CD14-positive monocyte (primary cell): ENCODE data around the gene GNAT1. TPM values are rescaled to one million over a fixed set of nuclear protein-coding genes. Genes with fewer than 3 reads are reported as not detected.

Source experiments
- DNase-seq, 3 donors: peaks; one replicate each; pipeline ENCODE4 v3.0.0-alpha.2; 2011 to 2022
- H2AFZ ChIP-seq: 2 replicates; pipeline ENCODE4 v1.6.0; 2012; ENCODE audit warnings: mild to moderate bottlenecking, low read depth, low read length, inconsistent platforms; ENCODE audit not compliant: insufficient read depth, poor library complexity, severe bottlenecking
- H3K27ac ChIP-seq, 2 donors: 1 replicate in 1 of 2; 2 replicates in 1 of 2; pipeline ENCODE4 v1.5.1; 2012 to 2013; ENCODE audit warnings: low read length in 2 of 2, control low read depth in 1 of 2, inconsistent platforms in 1 of 2, low read depth in 1 of 2, mild to moderate bottlenecking in 1 of 2
- H3K27me3 ChIP-seq, 2 donors: one replicate each; pipeline versions ENCODE4 v1.6.0 to v1.6.1; 2011 to 2013; ENCODE audit warnings: low read length in 2 of 2; ENCODE audit not compliant: control insufficient read depth in 2 of 2, insufficient read depth in 2 of 2
- H3K36me3 ChIP-seq, 2 donors: replicated peaks in 1 of 2; 1 replicate in 1 of 2; 2 replicates in 1 of 2; pipeline versions ENCODE4 v1.5.1 to v1.6.1; 2012 to 2013; ENCODE audit warnings: low read length in 2 of 2, control low read depth in 1 of 2, inconsistent platforms in 1 of 2, mild to moderate bottlenecking in 1 of 2; ENCODE audit not compliant: insufficient read depth in 2 of 2, control insufficient read depth in 1 of 2
- H3K4me1 ChIP-seq, 2 donors: 1 replicate in 1 of 2; 2 replicates in 1 of 2; pipeline versions ENCODE4 v1.5.1 to v1.6.1; 2012 to 2013; ENCODE audit warnings: low read length in 2 of 2, control low read depth in 1 of 2, inconsistent platforms in 1 of 2, mild to moderate bottlenecking in 1 of 2, moderate library complexity in 1 of 2; ENCODE audit not compliant: insufficient read depth in 2 of 2, control insufficient read depth in 1 of 2
- H3K4me2 ChIP-seq: replicated peaks from 2 replicates; pipeline ENCODE3; 2012; ENCODE audit warnings: low read length, moderate library complexity, mild to moderate bottlenecking; ENCODE audit not compliant: poor library complexity, severe bottlenecking; ENCODE audit errors: extremely low read depth
- H3K4me3 ChIP-seq, 3 experiments: fragments of 200-600 bp in 1 of 3; sonication (generic) in 1 of 3; replicated peaks in 1 of 3; 1 replicate in 2 of 3; 2 replicates in 1 of 3; pipeline ENCODE4 v1.5.1; 2011 to 2013; ENCODE audit warnings: low read length in 3 of 3, mild to moderate bottlenecking in 3 of 3, control low read depth in 2 of 3, low read depth in 2 of 3, inconsistent platforms in 1 of 3, moderate library complexity in 1 of 3
- H3K79me2 ChIP-seq: 2 replicates; pipeline ENCODE4 v1.6.0; 2012; ENCODE audit warnings: mild to moderate bottlenecking, control low read depth, inconsistent platforms, low read length, moderate library complexity; ENCODE audit not compliant: insufficient read depth
- H3K9ac ChIP-seq: 2 replicates; pipeline ENCODE4 v1.6.0; 2017; ENCODE audit warnings: low read length, mild to moderate bottlenecking; ENCODE audit not compliant: insufficient read depth, poor library complexity, severe bottlenecking
- H3K9me3 ChIP-seq, 2 donors: replicated peaks in 1 of 2; 1 replicate in 1 of 2; 2 replicates in 1 of 2; pipeline versions ENCODE4 v1.5.1 to v1.6.1; 2012 to 2013; ENCODE audit warnings: low read length in 2 of 2, control low read depth in 1 of 2; ENCODE audit not compliant: control insufficient read depth in 1 of 2, insufficient read depth in 1 of 2
- H4K20me1 ChIP-seq: 2 replicates; pipeline ENCODE4 v1.6.0; 2012; ENCODE audit warnings: mild to moderate bottlenecking, low read length, control low read depth, moderate library complexity; ENCODE audit not compliant: insufficient read depth
- H3K27ac Mint-ChIP-seq, 7 donors: one replicate each; pipeline ENCODE4 v1.8.0; 2020; ENCODE audit warnings: mild to moderate bottlenecking in 7 of 7, mixed read lengths in 7 of 7, moderate library complexity in 6 of 7, inconsistent platforms in 2 of 7
- H3K27me3 Mint-ChIP-seq, 3 donors: one replicate each; pipeline ENCODE4 v1.8.0; 2021 to 2022; ENCODE audit warnings: low read depth in 3 of 3, mild to moderate bottlenecking in 3 of 3, mixed read lengths in 3 of 3, moderate library complexity in 3 of 3, inconsistent platforms in 1 of 3
- H3K36me3 Mint-ChIP-seq, 2 donors: one replicate each; pipeline ENCODE4 v1.8.0; 2020; ENCODE audit warnings: mixed read lengths in 2 of 2, inconsistent platforms in 1 of 2, mild to moderate bottlenecking in 1 of 2
- H3K4me1 Mint-ChIP-seq: one replicate; pipeline ENCODE4 v1.8.0; 2020; ENCODE audit warnings: mild to moderate bottlenecking, mixed read lengths
- H3K4me3 Mint-ChIP-seq, 2 donors: one replicate each; pipeline ENCODE4 v1.8.0; 2020; ENCODE audit warnings: mild to moderate bottlenecking in 2 of 2, mixed read lengths in 2 of 2, moderate library complexity in 1 of 2
- H3K9me3 Mint-ChIP-seq, 7 donors: one replicate each; pipeline ENCODE4 v1.8.0; 2020 to 2022; ENCODE audit warnings: mixed read lengths in 7 of 7, mild to moderate bottlenecking in 6 of 7, moderate library complexity in 6 of 7, inconsistent platforms in 2 of 7
- whole genome bisulfite sequencing: methylation state at CpG from one replicate; pipeline ENCODE4 v1.1.5; 2013; ENCODE audit warnings: missing lambda C conversion rate; ENCODE audit not compliant: insufficient coverage; 5-methylcytosine and 5-hydroxymethylcytosine counted together
- intact Hi-C, 2 donors: fragments of 100-400 bp; cut with micrococcal nuclease; formaldehyde crosslinking; loops; one replicate each; pipeline versions ENCODE4 v1.15.0 to v1.15.1; 2023
- polyA plus RNA-seq, 3 donors: library from polyadenylated mRNA; depleted of rRNA in 1 of 3; unstranded in 2 of 3; stranded (reverse) in 1 of 3; fragments of 300-500 nt in 2 of 3; fragments of >200 nt in 1 of 3; fragmentation: Illumina TruSeq in 2 of 3; gene quantifications; 1 replicate in 2 of 3; 2 replicates in 1 of 3; pipeline ENCODE4 v1.2.3, GENCODE V29; 2012 to 2021
- TF ChIP-seq, protein P1 (sequence below): fragments of 200-600 bp; IDR thresholded peaks from one replicate; pipeline ENCODE4 v1.8.0; 2022; ENCODE audit warnings: antibody characterized with exemption, mild to moderate bottlenecking

GNAT1 gene
- polyA plus RNA-seq, 3 donors: not detected

DNA sequence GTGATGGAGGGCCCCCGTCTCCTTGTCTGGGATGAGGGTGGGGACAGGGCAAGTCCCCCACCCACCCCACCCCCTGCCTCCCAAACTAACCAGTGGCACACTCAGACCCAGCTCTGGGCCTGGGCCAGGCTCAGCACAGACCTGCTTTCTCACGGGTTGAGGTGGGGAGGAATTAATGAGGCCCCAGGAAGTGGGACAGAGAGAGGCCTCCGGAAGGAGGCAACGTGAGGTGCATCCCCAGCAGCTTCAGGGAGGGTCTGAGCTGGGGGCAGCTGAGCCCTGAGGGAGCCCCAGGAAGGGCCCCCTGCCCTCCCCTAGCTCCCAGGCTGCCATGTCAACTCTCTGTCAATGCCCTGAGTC, 29.6 kb downstream of the GNAT1 start:
- Mint-ChIP-seq H3K4me3 (no peak overlapping the region), H3K27ac (no peak overlapping the region), H3K36me3 (no peaks in the 10 kb centered on the region), H3K9me3 (no peaks in the 10 kb centered on the region), H3K4me1 (peaks cover 3% of the 10 kb centered on the region), H3K27me3 (peaks cover 8 to 26% (median 23%) of the 10 kb centered on the region in 3 donors)
- peaks cover 1 to 3% of the 10 kb centered on the region in 2 donors for H3K4me1 ChIP-seq
- H4K20me1 ChIP-seq: no peaks in the 10 kb centered on the region
- H3K9me3 ChIP-seq: no peaks in the 10 kb centered on the region
- H3K36me3 ChIP-seq: no peaks in the 10 kb centered on the region
- no peak overlapping the region for H3K27ac ChIP-seq
- no peak overlapping the region for H3K4me3 ChIP-seq
- 8% methylated on average over 2 of the region's 4 CpGs for WGBS
- intact Hi-C loops: loop anchor here in 1 of 2 donors (5.0 to 10.0 kb wide), 2 partner anchors 99 to 1176 kb away; no protein-coding TSS in a partner anchor
- no peak for DNase-seq
- TF ChIP-seq, protein P1, sequence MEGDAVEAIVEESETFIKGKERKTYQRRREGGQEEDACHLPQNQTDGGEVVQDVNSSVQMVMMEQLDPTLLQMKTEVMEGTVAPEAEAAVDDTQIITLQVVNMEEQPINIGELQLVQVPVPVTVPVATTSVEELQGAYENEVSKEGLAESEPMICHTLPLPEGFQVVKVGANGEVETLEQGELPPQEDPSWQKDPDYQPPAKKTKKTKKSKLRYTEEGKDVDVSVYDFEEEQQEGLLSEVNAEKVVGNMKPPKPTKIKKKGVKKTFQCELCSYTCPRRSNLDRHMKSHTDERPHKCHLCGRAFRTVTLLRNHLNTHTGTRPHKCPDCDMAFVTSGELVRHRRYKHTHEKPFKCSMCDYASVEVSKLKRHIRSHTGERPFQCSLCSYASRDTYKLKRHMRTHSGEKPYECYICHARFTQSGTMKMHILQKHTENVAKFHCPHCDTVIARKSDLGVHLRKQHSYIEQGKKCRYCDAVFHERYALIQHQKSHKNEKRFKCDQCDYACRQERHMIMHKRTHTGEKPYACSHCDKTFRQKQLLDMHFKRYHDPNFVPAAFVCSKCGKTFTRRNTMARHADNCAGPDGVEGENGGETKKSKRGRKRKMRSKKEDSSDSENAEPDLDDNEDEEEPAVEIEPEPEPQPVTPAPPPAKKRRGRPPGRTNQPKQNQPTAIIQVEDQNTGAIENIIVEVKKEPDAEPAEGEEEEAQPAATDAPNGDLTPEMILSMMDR: no peak
- H3K79me2 ChIP-seq: no peaks in the 10 kb centered on the region
- no peak overlapping the region for H2AFZ ChIP-seq
- peaks cover 0 to 8% of the 10 kb centered on the region in 2 donors for H3K27me3 ChIP-seq
- no peak overlapping the region for H3K9ac ChIP-seq
- H3K4me2 ChIP-seq: no peak overlapping the region

DNA sequence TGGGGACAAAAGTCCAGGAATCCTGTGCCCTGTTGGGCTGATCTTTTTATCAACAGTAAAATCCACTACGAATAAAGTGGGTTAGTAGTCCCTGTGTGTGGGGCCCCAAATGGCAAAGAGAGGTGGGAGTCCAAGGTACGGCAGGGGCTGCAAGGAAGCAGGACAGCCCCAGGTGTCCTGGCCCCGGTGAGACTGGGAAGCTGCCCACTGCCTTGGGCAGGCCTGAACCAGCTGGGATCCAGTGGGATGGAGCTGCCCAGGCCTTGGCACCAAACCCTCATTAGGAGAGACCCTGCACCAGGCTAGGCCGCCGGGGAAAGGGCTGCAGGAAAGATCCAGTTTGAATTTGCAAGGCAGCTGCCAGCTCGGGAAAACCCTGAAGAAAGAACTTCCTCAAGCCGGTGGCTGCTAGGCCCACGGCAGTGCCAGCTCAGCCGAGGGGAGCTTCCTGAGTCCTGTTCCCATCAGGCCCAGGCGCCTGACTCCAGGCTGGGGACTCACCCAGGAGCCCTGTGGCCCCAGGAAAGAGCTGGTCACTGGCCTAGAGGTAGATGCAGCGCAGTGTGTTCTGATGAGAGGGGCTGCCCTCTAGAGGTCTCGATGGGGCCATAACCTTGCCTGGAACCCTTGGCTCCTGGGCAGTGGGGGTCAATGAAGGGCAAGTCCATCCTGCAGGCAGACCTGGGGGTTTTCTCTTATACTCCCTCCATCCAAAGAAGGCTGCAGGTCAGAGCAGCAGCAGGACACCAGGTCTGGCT, 30.2 kb downstream of the GNAT1 start:
- Histone ChIP-seq H3K4me1 (peaks cover 7 to 8% of the 10 kb centered on the region in 2 donors), H4K20me1 (no peaks in the 10 kb centered on the region), H3K4me2 (no peak overlapping the region), H3K27me3 (peaks cover 0 to 8% of the 10 kb centered on the region in 2 donors), H3K9ac (no peak overlapping the region), H3K4me3 (no peak overlapping the region), H3K79me2 (no peaks in the 10 kb centered on the region), H3K36me3 (no peaks in the 10 kb centered on the region), H2AFZ (peak overlapping the region; percentile 8), H3K9me3 (no peaks in the 10 kb centered on the region), H3K27ac (no peak overlapping the region)
- TF ChIP-seq, protein P1: no peak
- peaks cover 0 to 2% (median 0%) of the 10 kb centered on the region in 7 donors for H3K9me3 Mint-ChIP-seq
- peak in 1 of 3 donors; percentile 62 for DNase-seq
- no peak overlapping the region for H3K4me3 Mint-ChIP-seq
- H3K4me1 Mint-ChIP-seq: peaks cover 8% of the 10 kb centered on the region
- H3K36me3 Mint-ChIP-seq: no peaks in the 10 kb centered on the region
- H3K27ac Mint-ChIP-seq: no peak overlapping the region
- intact Hi-C loops: loop anchor here in 1 of 2 donors (5.0 to 10.0 kb wide), 2 partner anchors 99 to 1177 kb away; no protein-coding TSS in a partner anchor
- WGBS: 32% methylated on average over 11 of the region's 12 CpGs
- peaks cover 14 to 30% (median 27%) of the 10 kb centered on the region in 3 donors for H3K27me3 Mint-ChIP-seq
